ENCODE data around the gene FIBP.
A peak's percentile ranks its signal among the peaks of the same experiment; 100 is the strongest.

Gene FIBP

DNA sequence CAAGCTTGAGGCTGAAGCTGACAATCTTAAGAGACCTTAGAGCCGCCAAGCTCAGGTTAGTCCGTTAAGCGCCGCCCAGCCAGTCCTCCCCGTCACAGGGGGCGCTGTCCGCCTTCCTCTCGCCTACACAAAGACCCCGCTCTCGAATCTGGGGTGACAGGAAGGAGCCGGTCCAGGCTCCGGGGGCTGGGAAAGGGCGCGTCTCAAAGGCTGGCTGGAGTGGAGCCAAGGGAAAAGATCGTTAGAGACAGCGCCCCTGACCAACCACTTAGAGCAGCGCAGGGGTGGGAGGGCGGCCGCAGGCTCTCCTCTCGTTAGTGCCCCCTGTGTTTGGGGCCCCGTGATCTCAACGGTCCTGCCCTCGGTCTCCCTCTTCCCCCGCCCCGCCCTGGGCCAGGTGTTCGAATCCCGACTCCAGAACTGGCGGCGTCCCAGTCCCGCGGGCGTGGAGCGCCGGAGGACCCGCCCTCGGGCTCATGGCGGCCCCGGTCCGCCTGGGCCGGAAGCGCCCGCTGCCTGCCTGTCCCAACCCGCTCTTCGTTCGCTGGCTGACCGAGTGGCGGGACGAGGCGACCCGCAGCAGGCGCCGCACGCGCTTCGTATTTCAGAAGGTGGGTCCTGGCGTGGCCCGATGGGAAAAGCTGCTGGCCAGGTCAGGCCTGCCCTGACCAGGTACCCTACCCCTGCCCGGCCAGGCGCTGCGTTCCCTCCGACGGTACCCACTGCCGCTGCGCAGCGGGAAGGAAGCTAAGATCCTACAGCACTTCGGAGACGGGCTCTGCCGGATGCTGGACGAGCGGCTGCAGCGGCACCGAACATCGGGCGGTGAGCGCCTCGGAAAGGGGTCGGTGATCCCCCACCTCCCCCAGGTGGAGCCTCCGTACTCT lies 27.8 kb downstream of the FIBP start, which contains the start of gene MUS81:
TSS of gene MUS81 (plus strand) at position 156 of the 887 bp plus-strand sequence. CDS start at position 477, 321 bp downstream.
- DNase-seq (ENCODE audit: low read depth in 1 of 2, low spot score in 1 of 2) = peak; percentile 93 to 94

DNA sequence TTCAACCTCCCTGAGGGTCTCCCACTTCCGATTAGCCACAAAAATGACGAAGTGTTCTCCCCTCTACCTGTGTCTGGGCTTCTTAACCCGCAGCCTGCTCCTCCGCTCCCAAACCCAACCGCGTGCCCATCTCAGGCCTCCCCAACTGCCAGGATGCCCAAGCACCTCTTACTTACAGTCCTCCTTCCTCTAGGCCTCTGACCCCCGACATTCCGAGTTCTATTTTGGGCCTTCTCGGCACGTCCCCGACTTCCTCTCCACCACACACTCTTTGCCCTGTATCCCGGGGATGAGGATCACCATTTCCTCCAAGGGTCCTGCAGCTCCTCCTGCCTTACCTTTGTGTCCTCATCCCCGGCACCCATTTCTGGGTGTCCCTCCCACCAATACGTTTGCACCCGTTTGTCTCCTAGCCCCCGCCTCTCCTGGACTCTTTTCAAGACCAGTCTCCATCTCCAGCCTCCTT lies 28.4 kb downstream of the FIBP start:
- no peak for DNase-seq (ENCODE audit: low read depth in 1 of 2, low spot score in 1 of 2)

DNA sequence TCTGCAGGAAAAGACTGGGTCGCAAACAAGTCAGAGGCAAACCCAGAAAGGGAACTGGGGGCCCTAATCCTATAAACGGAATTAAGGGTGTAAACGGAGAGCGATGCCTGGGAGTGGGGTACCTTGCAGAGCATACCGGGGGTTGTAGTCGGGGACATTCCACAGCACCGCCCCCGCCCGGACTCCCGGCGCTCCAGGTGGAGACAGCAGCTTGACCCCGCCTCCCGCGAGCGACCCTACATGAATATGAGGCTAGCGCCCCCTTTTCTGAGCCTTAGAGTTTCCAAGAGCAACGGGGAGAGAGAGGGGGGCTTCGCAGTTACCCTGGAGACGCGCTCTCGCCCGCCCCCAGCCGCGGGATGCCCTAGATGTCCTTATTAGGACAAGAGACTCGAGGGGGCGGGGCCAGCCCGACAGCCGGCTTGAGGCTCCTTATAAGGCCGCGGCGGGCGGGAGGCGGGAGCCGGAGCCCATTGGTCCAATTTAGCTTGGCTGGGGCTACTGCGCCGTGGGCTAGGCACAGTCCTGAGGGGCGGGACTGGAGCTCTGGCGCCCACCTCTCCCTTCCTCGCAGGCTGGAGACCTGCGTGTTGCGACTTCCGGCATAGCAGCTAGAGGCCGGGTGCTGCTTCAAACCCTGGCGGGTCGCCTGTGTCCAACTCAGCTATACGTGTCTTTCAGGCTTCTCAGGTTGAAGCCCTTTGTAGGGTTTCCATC lies 29.0 kb downstream of the FIBP start:
- peak; percentile 87 to 95 for DNase-seq (ENCODE audit: low read depth in 1 of 2, low spot score in 1 of 2)

GRCh38 chr11:65858681-65859087 lies 29.6 kb downstream of the FIBP start:
- no peak for DNase-seq (ENCODE audit: low read depth in 1 of 2, low spot score in 1 of 2)

- DNase-seq (ENCODE audit: low read depth in 1 of 2, low spot score in 1 of 2) = peak; percentile 90 to 95
Observed at GRCh38 chr11:65857853-65858680, 30.2 kb downstream of the FIBP start, which contains the start of gene CFL1. Gene CFL1 (minus strand): TSS chr11:65858180. CDS start chr11:65858099, 81 bp downstream.

DNA sequence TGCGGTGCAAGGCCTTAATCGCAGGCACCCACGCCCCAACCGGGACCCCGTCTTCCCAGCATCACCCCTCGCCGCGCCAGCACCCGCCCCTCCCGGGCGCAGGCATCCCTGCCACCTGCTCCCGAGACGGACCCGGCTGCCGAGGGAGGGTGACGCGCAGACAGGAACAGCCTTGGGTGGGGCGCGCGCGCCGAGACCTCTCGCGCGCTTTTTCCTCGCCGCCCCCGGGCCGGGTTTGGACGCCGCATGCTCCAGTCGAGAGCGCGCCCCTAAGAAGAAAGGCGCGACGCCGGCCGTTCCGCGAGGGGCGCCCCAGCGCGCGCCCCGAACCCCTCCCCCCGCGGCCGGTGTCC lies 30.8 kb downstream of the FIBP start:
- peak; percentile 34 to 51 for DNase-seq (ENCODE audit: low read depth in 1 of 2, low spot score in 1 of 2)

GRCh38 chr11:65856689-65857499 lies 31.4 kb downstream of the FIBP start:
- peak; percentile 59 to 75 for DNase-seq (ENCODE audit: low read depth in 1 of 2, low spot score in 1 of 2)

DNA sequence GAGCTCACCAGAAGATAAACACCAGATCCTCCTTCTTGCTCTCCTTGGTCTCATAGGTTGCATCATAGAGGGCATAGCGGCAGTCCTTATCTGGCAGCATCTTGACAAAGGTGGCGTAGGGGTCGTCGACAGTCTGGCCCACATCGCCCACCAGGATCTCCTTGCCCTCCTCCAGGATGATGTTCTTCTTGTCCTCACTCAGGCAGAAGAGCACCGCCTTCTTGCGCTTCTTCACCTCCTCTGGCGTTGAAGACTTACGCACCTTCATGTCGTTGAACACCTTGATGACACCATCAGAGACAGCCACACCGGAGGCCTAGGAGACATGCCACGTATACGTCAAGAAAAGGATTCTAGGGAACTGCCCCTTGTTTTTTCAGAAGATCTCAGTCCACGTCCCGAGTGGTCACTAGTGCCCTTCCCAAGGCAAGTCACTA lies 32.3 kb downstream of the FIBP start:
- DNase-seq (ENCODE audit: low read depth in 1 of 2, low spot score in 1 of 2) = no peak

DNA sequence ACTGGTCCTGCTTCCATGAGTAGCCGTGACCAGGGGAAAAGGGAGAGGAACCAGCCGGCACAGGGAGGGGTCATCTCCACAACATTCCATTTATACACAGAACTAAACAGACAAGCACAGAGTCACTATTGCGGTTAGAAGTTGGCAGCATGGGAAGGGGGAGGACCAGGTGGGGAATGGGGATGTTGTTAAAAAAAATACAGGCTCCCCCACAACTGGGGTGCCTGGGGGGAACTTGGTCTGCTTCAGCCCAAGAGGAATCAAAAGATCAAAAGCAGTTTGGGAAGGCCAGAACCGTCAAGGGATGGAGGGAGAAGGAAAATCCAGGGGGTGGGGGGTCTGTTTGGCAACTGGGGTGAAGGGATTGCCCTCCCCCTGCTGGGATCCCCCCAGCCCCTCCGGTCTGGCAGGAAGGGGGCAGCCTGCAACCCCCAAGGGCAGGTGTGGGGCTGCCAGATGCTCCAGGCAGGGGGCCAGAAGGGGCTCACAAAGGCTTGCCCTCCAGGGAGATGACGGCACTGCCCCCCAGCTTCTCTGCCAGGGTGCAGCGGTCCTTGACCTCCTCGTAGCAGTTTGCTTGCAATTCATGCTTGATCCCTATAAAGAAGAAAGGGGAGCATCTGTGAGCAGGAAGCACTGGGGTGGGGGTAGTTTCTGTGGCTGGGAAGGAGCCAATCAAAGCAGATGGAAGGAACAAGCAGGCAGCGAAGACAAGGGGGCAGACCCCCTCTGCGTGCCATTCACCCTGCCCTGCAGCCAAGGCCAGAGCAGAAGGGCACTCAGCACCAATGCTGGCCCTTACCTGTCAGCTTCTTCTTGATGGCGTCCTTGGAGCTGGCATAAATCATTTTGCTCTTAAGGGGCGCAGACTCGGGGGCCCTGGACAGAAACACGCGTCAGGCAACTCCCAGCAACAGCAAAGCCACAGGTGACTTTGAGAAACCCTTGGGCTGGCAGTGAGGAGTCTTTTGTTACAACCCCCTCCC lies 33.1 kb downstream of the FIBP start:
- no peak for DNase-seq (ENCODE audit: low read depth in 1 of 2, low spot score in 1 of 2)

DNA sequence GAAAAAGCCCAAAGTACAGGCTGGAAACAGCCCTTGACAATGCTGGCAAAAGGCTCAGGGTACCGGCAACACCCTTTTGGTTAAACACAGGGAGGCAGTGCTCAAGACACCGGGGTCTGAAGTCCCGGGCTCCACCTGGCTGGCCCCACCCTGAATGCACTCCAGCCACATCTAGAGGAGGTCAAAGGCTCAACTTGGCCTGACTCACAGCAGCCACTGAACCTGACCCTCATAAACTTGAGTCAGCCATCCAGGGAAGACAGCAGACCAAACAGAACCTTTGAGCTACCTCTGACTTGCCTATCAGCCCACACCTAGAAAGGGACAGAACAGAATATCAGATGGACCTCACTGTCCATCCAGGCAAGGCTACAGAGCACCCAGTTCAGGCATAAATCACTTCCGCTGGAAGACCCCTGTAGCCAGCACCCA lies 34.1 kb downstream of the FIBP start:
- DNase-seq (ENCODE audit: low read depth in 1 of 2, low spot score in 1 of 2) = no peak

GRCh38 chr11:65853246-65853979 lies 34.9 kb downstream of the FIBP start:
- DNase-seq (ENCODE audit: low read depth in 1 of 2, low spot score in 1 of 2) = no peak

DNA sequence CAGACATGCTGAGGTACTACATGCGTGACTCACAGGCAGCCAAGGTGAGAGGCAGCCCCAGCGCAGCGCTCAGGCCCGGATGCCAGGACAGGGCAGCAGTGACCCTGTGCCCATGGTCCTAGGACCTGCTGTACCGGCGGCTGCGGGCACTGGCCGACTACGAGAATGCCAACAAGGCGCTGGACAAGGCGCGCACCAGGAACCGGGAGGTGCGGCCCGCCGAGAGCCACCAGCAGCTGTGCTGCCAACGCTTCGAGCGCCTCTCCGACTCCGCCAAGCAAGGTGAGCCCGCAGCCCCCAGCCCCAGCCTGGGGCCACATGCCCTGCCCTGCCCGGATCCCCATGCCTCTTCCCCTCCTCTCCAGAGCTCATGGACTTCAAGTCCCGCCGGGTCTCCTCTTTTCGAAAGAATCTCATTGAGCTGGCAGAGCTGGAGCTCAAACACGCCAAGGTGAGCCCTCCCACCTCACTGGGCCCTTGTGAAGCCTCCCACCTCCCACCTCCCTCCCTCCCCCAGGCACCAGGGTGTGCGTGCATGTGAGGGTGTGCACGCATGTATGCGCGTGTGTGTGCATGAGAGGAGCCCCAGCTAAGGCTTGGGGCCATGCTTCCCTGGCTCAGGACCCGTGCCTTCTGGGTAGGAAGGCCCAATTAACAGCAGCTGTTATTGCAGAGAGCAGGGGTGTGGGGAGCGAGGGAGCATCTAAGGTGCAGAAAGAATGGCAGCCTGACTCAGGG lies 35.6 kb downstream of the FIBP start:
- no peak for DNase-seq (ENCODE audit: low read depth in 1 of 2, low spot score in 1 of 2)

DNA sequence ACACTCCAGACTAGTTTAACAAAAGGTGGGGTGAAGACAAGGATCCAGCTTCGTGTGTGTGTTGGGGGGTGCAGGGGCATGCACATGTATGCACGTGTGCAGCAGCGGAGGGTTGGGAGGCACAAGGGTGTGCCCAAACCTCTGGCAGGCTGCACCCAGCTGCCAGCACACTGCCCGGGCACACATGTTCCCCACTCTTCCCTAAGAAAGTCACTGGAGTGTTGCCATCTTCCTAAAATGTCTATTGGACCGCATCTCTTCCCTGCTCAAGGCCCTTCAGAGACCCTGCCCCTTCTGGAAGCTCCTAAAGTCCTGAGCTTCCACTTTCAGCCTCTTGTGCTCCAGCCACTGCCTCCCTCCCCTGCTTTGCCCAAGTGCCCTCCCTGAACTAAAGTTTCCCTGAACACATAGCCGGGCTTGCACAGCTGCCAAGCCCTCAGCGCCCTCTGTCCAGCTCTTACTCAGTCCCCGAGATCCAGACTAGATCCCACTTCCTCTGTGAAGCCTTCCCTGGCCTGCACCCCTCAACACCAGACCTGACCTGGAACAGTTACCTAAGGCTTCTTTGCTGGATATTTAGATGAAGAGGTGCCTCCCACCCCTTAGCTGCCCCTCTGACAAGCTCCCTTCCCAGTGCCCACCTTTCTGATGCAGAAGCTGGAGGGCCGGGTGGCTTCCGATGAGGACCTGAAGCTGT lies 36.3 kb downstream of the FIBP start:
- DNase-seq (ENCODE audit: low read depth in 1 of 2, low spot score in 1 of 2) = no peak

GRCh38 chr11:65851083-65851579 lies 37.1 kb downstream of the FIBP start:
- DNase-seq (ENCODE audit: low read depth in 1 of 2, low spot score in 1 of 2) = no peak

DNA sequence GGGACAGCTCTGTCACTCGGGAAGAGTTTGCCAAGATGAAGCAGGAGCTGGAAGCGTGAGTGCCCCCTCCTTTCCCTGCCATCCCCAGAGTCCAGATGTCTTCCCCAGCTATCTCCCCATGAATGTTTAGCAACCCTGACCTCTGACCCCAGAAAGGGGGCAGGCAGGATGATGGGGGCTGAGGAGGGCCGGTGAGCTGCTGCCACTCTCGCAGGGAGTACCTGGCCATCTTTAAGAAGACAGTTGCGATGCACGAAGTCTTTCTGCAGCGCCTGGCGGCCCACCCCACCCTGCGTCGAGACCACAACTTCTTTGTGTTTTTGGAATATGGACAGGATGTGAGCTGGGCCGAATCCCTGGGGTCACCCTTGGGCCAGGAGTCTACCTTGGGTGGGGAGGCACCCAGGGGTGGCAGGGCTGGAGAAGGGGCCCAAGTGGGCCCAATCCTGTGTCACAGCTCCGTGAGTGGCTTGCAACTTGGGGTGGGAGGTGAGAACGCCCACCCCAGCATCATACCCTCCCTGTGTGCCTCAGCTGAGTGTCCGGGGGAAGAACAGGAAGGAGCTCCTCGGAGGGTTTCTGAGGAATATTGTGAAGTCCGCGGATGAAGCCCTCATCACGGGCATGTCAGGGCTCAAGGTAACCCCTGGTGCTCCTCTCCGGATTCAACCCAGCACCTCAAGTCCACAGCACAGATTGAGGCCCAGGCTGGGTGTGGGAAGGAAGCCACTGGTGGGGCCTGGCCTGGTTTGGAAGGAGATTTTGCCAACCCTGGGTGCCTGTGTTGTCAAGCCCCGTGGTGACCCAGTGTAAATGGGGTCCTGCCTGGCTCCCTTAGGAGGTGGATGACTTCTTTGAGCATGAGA lies 37.8 kb downstream of the FIBP start:
- DNase-seq (ENCODE audit: low read depth in 1 of 2, low spot score in 1 of 2) = no peak

GRCh38 chr11:65849771-65850216 lies 38.5 kb downstream of the FIBP start:
- no peak for DNase-seq (ENCODE audit: low read depth in 1 of 2, low spot score in 1 of 2)
